HEK293T (cell line): ENCODE data around the gene HMCN2.

Experiments
- CTCF ChIA-PET: fragments of 350-600 bp; formaldehyde crosslinking; extraction: SDS; loops from one replicate; lab custom pipeline; 2021; ENCODE audit warnings: antibody characterized with exemption, inconsistent platforms; lab: Yijun Ruan, JAX
- POLR2A ChIA-PET: fragments of 350-600 bp; formaldehyde crosslinking; extraction: SDS; loops from one replicate; lab custom pipeline; 2020; ENCODE audit warnings: antibody characterized with exemption, inconsistent platforms; lab: Yijun Ruan, JAX
- DNase-seq: peaks from one replicate; pipeline ENCODE4 v3.0.0; 2012; ENCODE audit warnings: mixed read lengths; ENCODE audit errors: extremely low spot score
- ARNT ChIP-seq: fragments of 450-650 bp; IDR thresholded peaks from 2 replicates; pipeline ENCODE4 v1.6.1; 2017; ENCODE audit warnings: mild to moderate bottlenecking
- BHLHE40 ChIP-seq: fragments of 450-650 bp; IDR thresholded peaks from 2 replicates; pipeline ENCODE4 v1.6.1; 2016; ENCODE audit warnings: mild to moderate bottlenecking, moderate library complexity, borderline replicate concordance
- CTBP1 ChIP-seq: fragments of 450-650 bp; IDR thresholded peaks from 2 replicates; pipeline ENCODE4 v1.6.1; 2016; ENCODE audit warnings: borderline replicate concordance
- ELF4 ChIP-seq: fragments of 450-650 bp; IDR thresholded peaks from 2 replicates; pipeline ENCODE4 v1.6.1; 2017; ENCODE audit warnings: antibody characterized with exemption
- FOXA1 ChIP-seq: fragments of 450-650 bp; IDR thresholded peaks from 2 replicates; pipeline ENCODE4 v1.6.1; 2016; ENCODE audit warnings: mild to moderate bottlenecking
- FOXK2 ChIP-seq: fragments of 450-650 bp; IDR thresholded peaks from 2 replicates; pipeline ENCODE4 v1.6.1; 2016; ENCODE audit warnings: mild to moderate bottlenecking
- FOXM1 ChIP-seq: fragments of 450-650 bp; IDR thresholded peaks from 2 replicates; pipeline ENCODE4 v1.6.1; 2017; ENCODE audit warnings: mild to moderate bottlenecking, borderline replicate concordance
- HDGF ChIP-seq: fragments of 450-650 bp; IDR thresholded peaks from 2 replicates; pipeline ENCODE4 v1.6.1; 2017; ENCODE audit warnings: antibody characterized with exemption, borderline replicate concordance
- L3MBTL2 ChIP-seq: fragments of 450-650 bp; conservative IDR thresholded peaks from 2 replicates; pipeline ENCODE4 v1.6.1; 2016; ENCODE audit warnings: mild to moderate bottlenecking
- LEF1 ChIP-seq: fragments of 450-650 bp; IDR thresholded peaks from 2 replicates; pipeline ENCODE4 v1.6.1; 2017; ENCODE audit warnings: mild to moderate bottlenecking, borderline replicate concordance
- NFRKB ChIP-seq: fragments of 450-650 bp; IDR thresholded peaks from 2 replicates; pipeline ENCODE4 v1.6.1; 2016; ENCODE audit warnings: mild to moderate bottlenecking, moderate library complexity
- PKNOX1 ChIP-seq: fragments of 450-650 bp; IDR thresholded peaks from 2 replicates; pipeline ENCODE4 v1.6.1; 2016
- SP1 ChIP-seq: fragments of 450-650 bp; IDR thresholded peaks from 2 replicates; pipeline ENCODE4 v1.6.1; 2017
- SUZ12 ChIP-seq: fragments of 450-650 bp; IDR thresholded peaks from 2 replicates; pipeline ENCODE4 v1.6.1; 2016; ENCODE audit warnings: mild to moderate bottlenecking
- TARDBP ChIP-seq: fragments of 450-650 bp; IDR thresholded peaks from 2 replicates; pipeline ENCODE4 v1.6.1; 2016
- ZNF384 ChIP-seq: fragments of 450-650 bp; IDR thresholded peaks from 2 replicates; pipeline ENCODE4 v1.6.1; 2016

HMCN2 gene

GRCh38 chr9:130365323-130365721 is 99.8 kb downstream of the HMCN2 start:
- ChIA-PET CTCF (no interaction called here), POLR2A (no interaction called here)
- TF ChIP-seq CTBP1 (no peak), ZNF384 (no peak), ELF4 (no peak), SP1 (no peak), SUZ12 (no peak), ARNT (no peak), LEF1 (no peak), HDGF (no peak), FOXA1 (no peak), FOXM1 (no peak), FOXK2 (no peak), PKNOX1 (no peak), NFRKB (no peak), BHLHE40 (no peak), TARDBP (no peak), L3MBTL2 (no peak)
- no peak for DNase-seq

- DNase-seq: no peak
- TF ChIP-seq FOXK2 (no peak), SUZ12 (no peak), PKNOX1 (no peak), FOXA1 (no peak), LEF1 (no peak), BHLHE40 (no peak), SP1 (no peak), ELF4 (no peak), HDGF (no peak), CTBP1 (no peak), ZNF384 (no peak), TARDBP (no peak), NFRKB (no peak), FOXM1 (no peak), L3MBTL2 (no peak), ARNT (no peak)
- CTCF ChIA-PET: no interaction called here
- POLR2A ChIA-PET: no interaction called here
Observed at GRCh38 chr9:130366072-130366471, 100.5 kb downstream of the HMCN2 start.

GRCh38 chr9:130366888-130367550 is 101.5 kb downstream of the HMCN2 start:
- ChIA-PET CTCF (no interaction called here), POLR2A (no interaction called here)
- TF ChIP-seq HDGF: no peak
- no peak for TF ChIP-seq ELF4
- no peak for TF ChIP-seq ZNF384
- TF ChIP-seq PKNOX1: no peak
- no peak for TF ChIP-seq FOXA1
- no peak for TF ChIP-seq TARDBP
- TF ChIP-seq CTBP1: no peak
- TF ChIP-seq FOXK2: no peak
- no peak for TF ChIP-seq L3MBTL2
- no peak for TF ChIP-seq LEF1
- TF ChIP-seq FOXM1: no peak
- TF ChIP-seq SUZ12: no peak
- no peak for TF ChIP-seq ARNT
- TF ChIP-seq SP1: no peak
- TF ChIP-seq NFRKB: no peak
- no peak for TF ChIP-seq BHLHE40
- DNase-seq: no peak

GRCh38 chr9:130368631-130369103 is 103.1 kb downstream of the HMCN2 start:
- no peak for DNase-seq
- ChIA-PET CTCF (interaction anchor here (0.8 to 1.6 kb wide), 3 partner anchors 9 to 20 kb away, joined by 3 to 4 read pairs (median 3); no protein-coding TSS in a partner anchor), POLR2A (no interaction called here)

GRCh38 chr9:130370226-130370625 is 104.7 kb downstream of the HMCN2 start:
- no peak for TF ChIP-seq ARNT
- TF ChIP-seq PKNOX1: no peak
- TF ChIP-seq ELF4: no peak
- TF ChIP-seq NFRKB: no peak
- TF ChIP-seq FOXM1: no peak
- TF ChIP-seq L3MBTL2: no peak
- no peak for TF ChIP-seq ZNF384
- TF ChIP-seq LEF1: no peak
- no peak for TF ChIP-seq SUZ12
- TF ChIP-seq HDGF: no peak
- DNase-seq: no peak
- POLR2A ChIA-PET: no interaction called here
- CTCF ChIA-PET: interaction anchor here (0.5 kb wide), 1 partner anchor 233 kb away, joined by 3 read pairs; no protein-coding TSS in a partner anchor

More at GRCh38 chr9:130368631-130369103, 103.1 kb downstream of the HMCN2 start:
- TF ChIP-seq PKNOX1 (peak; percentile 30; the same call in 1 of the 2 replicates), CTBP1 (no peak), L3MBTL2 (0 out of 2 replicates have a peak, but pooled peaks have one; percentile 36)
